Endothelial cell of umbilical vein (primary cell): ENCODE results near the gene TIA1. TPM values are rescaled to one million over a fixed set of nuclear protein-coding genes. Genes with fewer than 3 reads are reported as not detected.

Experiments used
- BruUV-seq: library from RNA; stranded (reverse); fragments of 400-500 nt; replicated peaks from 2 replicates; lab custom pipeline; 2021; lab: Mats Ljungman, UMichigan
- CTCF ChIA-PET: fragments of 300-600, 350-600 bp; sonication (Branson Sonifier 250); formaldehyde crosslinking; loops from one replicate; lab custom pipeline; 2021; ENCODE audit warnings: antibody characterized with exemption, inconsistent platforms; lab: Charles Lee
- POLR2A ChIA-PET: fragments of 300-600, 350-600 bp; sonication (Branson Sonifier 250); formaldehyde crosslinking; loops from one replicate; lab custom pipeline; 2021; ENCODE audit warnings: antibody characterized with exemption, inconsistent platforms; lab: Charles Lee
- DNase-seq: peaks from one replicate; pipeline ENCODE4 v3.0.0-alpha.2; 2011; ENCODE audit warnings: low read depth, low spot score
- FAIRE-seq: peaks from 2 replicates; lab custom pipeline; 2011; peaks lifted over from hg19 to GRCh38; lab: Jason Lieb, UNC
- H2AFZ ChIP-seq: 2 replicates; pipeline ENCODE4 v1.6.0; 2012; ENCODE audit warnings: low read depth, low read length, control low read depth, inconsistent platforms
- H3K27ac ChIP-seq: 2 replicates; pipeline ENCODE4 v1.5.1; 2011; ENCODE audit warnings: low read depth, mild to moderate bottlenecking, control low read depth, low read length, moderate library complexity; ENCODE audit not compliant: insufficient read depth
- H3K27me3 ChIP-seq, 2 experiments: 2 replicates each; pipeline versions ENCODE4 v1.6.0 to v1.6.1; 2011; ENCODE audit warnings: low read length in 2 of 2, mixed read lengths in 1 of 2; ENCODE audit not compliant: control insufficient read depth in 2 of 2, insufficient read depth in 2 of 2
- H3K36me3 ChIP-seq, 2 experiments: 2 replicates in 1 of 2; 3 replicates in 1 of 2; pipeline ENCODE4 v1.5.1; 2011; ENCODE audit warnings: low read length in 2 of 2, mild to moderate bottlenecking in 1 of 2, moderate library complexity in 1 of 2; ENCODE audit not compliant: control insufficient read depth in 2 of 2, insufficient read depth in 2 of 2; ENCODE audit errors: extremely low read depth in 1 of 2
- H3K4me1 ChIP-seq: 3 replicates; pipeline ENCODE4 v1.5.1; 2011; ENCODE audit warnings: mild to moderate bottlenecking, low read length; ENCODE audit not compliant: control insufficient read depth, insufficient read depth; ENCODE audit errors: extremely low read depth
- H3K4me2 ChIP-seq: 2 replicates; pipeline ENCODE4 v1.6.1; 2011; ENCODE audit warnings: low read length, control low read depth, mixed read lengths; ENCODE audit not compliant: insufficient read depth
- H3K4me3 ChIP-seq, 3 experiments: fragments of 200-600 bp in 1 of 3; sonication (generic), shearing (Covaris generic) in 1 of 3; replicated peaks in 1 of 3; 2 replicates each; pipeline ENCODE4 v1.5.1; 2011 to 2016; ENCODE audit warnings: control low read depth in 3 of 3, low read length in 3 of 3, mild to moderate bottlenecking in 2 of 3, inconsistent platforms in 1 of 3, low read depth in 1 of 3, moderate library complexity in 1 of 3; ENCODE audit not compliant: insufficient read depth in 1 of 3
- H3K79me2 ChIP-seq: 2 replicates; pipeline ENCODE4 v1.6.0; 2012; ENCODE audit warnings: low read length, inconsistent platforms; ENCODE audit not compliant: control insufficient read depth, insufficient read depth
- H3K9ac ChIP-seq: replicated peaks from 2 replicates; pipeline ENCODE3; 2011; ENCODE audit warnings: low read length, control low read depth; ENCODE audit not compliant: insufficient read depth; ENCODE audit errors: extremely low read depth
- H3K9me1 ChIP-seq: replicated peaks from 3 replicates; pipeline ENCODE4 v1.6.0; 2011; ENCODE audit warnings: mild to moderate bottlenecking, low read length; ENCODE audit not compliant: control insufficient read depth, insufficient read depth; ENCODE audit errors: extremely low read depth
- H3K9me3 ChIP-seq: replicated peaks from 2 replicates; pipeline ENCODE4 v1.5.1; 2012; ENCODE audit warnings: low read length, inconsistent platforms; ENCODE audit not compliant: control insufficient read depth, insufficient read depth
- H4K20me1 ChIP-seq: replicated peaks from 2 replicates; pipeline ENCODE3; 2011; ENCODE audit warnings: mild to moderate bottlenecking, low read length; ENCODE audit not compliant: control insufficient read depth, insufficient read depth; ENCODE audit errors: extremely low read depth
- EZH2 ChIP-seq: IDR thresholded peaks from 2 replicates; pipeline ENCODE4 v1.6.1; 2012; ENCODE audit warnings: borderline replicate concordance, low read depth, mild to moderate bottlenecking, moderate library complexity, low read length, inconsistent platforms; ENCODE audit not compliant: severe bottlenecking
- FOS ChIP-seq: IDR thresholded peaks from 2 replicates; pipeline ENCODE4 v1.6.1; 2011; ENCODE audit warnings: mild to moderate bottlenecking, low read length, moderate library complexity, borderline replicate concordance; ENCODE audit not compliant: insufficient read depth
- GATA2 ChIP-seq: IDR thresholded peaks from 2 replicates; pipeline ENCODE4 v1.7.0; 2011; ENCODE audit warnings: low read depth, mild to moderate bottlenecking, moderate library complexity, mixed read lengths, low read length; ENCODE audit not compliant: insufficient read length, insufficient read depth
- MYC ChIP-seq: IDR thresholded peaks from one replicate; pipeline ENCODE4 v1.6.1; 2011; ENCODE audit warnings: mild to moderate bottlenecking, low read depth, low read length
- POLR2A ChIP-seq: IDR thresholded peaks from 2 replicates; pipeline ENCODE4 v1.6.1; 2012; ENCODE audit warnings: low read depth, mild to moderate bottlenecking, control low read depth, low read length
- POLR2AphosphoS5 ChIP-seq: IDR thresholded peaks from 2 replicates; pipeline ENCODE4 v1.6.1; 2012; ENCODE audit warnings: low read depth, mild to moderate bottlenecking, control low read depth, low read length, moderate library complexity; ENCODE audit not compliant: insufficient read depth
- dilution Hi-C: fragments of 300-500 bp; cut with MboI; formaldehyde crosslinking; loops from one replicate; pipeline ENCODE4 v1.15.0; 2019; ENCODE audit warnings: low sequenced_read_pairs; ENCODE audit not compliant: extremely low pct_ligation_motif_present
- intact Hi-C: fragments of 100-400 bp; cut with micrococcal nuclease; formaldehyde crosslinking; loops from one replicate; pipeline ENCODE4 v1.10.0; 2022
- polyA plus RNA-seq, 4 experiments: library from polyadenylated mRNA; depleted of rRNA in 3 of 4; stranded (reverse) in 3 of 4; unstranded in 1 of 4; fragments of >200 nt; gene quantifications; 2 replicates each; pipeline versions ENCODE4 v1.2.1 to v1.2.3, GENCODE V29; 2011 to 2012; ENCODE audit warnings: missing spikeins in 1 of 4
- total RNA-seq: library from RNA; stranded (reverse); gene quantifications from 2 replicates; pipeline ENCODE4 v1.2.3, GENCODE V29; 2021
- TF ChIP-seq, protein P1 (sequence below): IDR thresholded peaks from 2 replicates; pipeline ENCODE4 v1.6.1; 2011; ENCODE audit not compliant: insufficient read depth, insufficient read length
- TF ChIP-seq, protein P2 (sequence below), 2 donors: IDR thresholded peaks; 1 replicate in 1 of 2; 2 replicates in 1 of 2; pipeline ENCODE4 v1.5.1; 2011; ENCODE audit warnings: low read length in 2 of 2, mild to moderate bottlenecking in 2 of 2, moderate library complexity in 2 of 2, control low read depth in 1 of 2, inconsistent platforms in 1 of 2, low read depth in 1 of 2; ENCODE audit not compliant: insufficient read depth in 1 of 2; ENCODE audit errors: extremely low read depth in 1 of 2

The TIA1 gene
- total and polyA plus RNA-seq, 2 donors (not counting 3 experiments of a cell fraction or from before 2014, with no cell fraction given): 60.2 to 163 TPM

DNA sequence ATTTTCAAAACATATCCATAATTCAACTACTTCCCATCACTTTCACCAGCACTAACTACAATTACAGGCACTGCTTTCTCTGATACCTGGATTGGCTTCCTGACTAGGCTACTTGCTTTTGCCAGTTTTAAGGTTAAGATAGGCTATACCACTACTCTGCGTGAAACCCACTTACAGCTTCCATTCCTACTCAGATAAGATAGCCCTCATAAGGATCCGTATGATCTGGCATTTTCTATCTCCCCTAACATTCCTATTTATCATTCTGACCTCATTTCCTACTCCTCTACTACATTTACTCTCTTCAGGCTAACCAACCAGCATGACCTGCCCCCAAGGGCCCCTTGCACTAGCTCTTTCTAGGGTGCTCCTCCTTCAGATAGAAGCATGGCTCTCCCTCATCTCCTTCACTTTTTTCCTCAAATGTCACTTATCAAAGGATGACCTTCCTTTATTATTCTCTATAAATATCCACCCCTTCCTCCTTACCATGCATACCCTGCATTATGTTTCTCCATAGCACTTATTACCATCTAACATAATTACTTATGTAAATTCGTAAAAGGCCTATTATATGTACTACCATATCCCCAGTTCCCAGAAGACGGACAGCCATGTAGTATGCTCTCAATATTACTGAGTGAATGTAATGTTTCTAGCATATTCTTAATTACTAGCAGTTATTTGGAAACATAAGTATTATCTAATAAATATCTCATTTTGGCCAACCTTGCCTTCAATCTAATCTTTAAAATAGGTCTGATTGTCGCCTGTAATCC lies 4.4 kb downstream of the TIA1 start:
- ChIA-PET CTCF (no interaction called here), POLR2A (no interaction called here)
- H3K4me1 ChIP-seq: peaks cover 34% of the 10 kb centered on the region
- no TSS peak for BruUV-seq
- no peak overlapping the region for H3K27ac ChIP-seq
- no peaks in the 10 kb centered on the region for H3K27me3 ChIP-seq
- no peaks in the 10 kb centered on the region for H3K9me3 ChIP-seq
- H3K4me2 ChIP-seq: peak overlapping the region; percentile 25
- DNase-seq: no peak
- intact Hi-C loops: loop anchor here (10.0 kb wide), 1 partner anchor 329 kb away; the partner anchor contains the start of gene MXD1
- no peak for FAIRE-seq
- peaks cover 14% of the 10 kb centered on the region for H4K20me1 ChIP-seq
- no peaks in the 10 kb centered on the region for H3K9me1 ChIP-seq
- H3K4me3 ChIP-seq: no peak overlapping the region
- H3K9ac ChIP-seq: no peak overlapping the region
- H3K79me2 ChIP-seq: peaks cover 92% of the 10 kb centered on the region
- TF ChIP-seq POLR2A (no peak), GATA2 (no peak), FOS (no peak), MYC (no peak), EZH2 (no peak), POLR2AphosphoS5 (no peak)
- TF ChIP-seq, protein P1, sequence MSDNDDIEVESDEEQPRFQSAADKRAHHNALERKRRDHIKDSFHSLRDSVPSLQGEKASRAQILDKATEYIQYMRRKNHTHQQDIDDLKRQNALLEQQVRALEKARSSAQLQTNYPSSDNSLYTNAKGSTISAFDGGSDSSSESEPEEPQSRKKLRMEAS: no peak
- TF ChIP-seq, protein P2, sequence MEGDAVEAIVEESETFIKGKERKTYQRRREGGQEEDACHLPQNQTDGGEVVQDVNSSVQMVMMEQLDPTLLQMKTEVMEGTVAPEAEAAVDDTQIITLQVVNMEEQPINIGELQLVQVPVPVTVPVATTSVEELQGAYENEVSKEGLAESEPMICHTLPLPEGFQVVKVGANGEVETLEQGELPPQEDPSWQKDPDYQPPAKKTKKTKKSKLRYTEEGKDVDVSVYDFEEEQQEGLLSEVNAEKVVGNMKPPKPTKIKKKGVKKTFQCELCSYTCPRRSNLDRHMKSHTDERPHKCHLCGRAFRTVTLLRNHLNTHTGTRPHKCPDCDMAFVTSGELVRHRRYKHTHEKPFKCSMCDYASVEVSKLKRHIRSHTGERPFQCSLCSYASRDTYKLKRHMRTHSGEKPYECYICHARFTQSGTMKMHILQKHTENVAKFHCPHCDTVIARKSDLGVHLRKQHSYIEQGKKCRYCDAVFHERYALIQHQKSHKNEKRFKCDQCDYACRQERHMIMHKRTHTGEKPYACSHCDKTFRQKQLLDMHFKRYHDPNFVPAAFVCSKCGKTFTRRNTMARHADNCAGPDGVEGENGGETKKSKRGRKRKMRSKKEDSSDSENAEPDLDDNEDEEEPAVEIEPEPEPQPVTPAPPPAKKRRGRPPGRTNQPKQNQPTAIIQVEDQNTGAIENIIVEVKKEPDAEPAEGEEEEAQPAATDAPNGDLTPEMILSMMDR (IDR thresholded peaks at IDR 0.05; ENCODE audit: extremely low read depth in 1 of 2, insufficient read depth in 1 of 2, low read depth in 1 of 2, low read length in 2 of 2): no peak
- no peaks in the 10 kb centered on the region for H3K36me3 ChIP-seq
- no peak overlapping the region for H2AFZ ChIP-seq
- dilution Hi-C loops: no loop called here
